EL (cell line): ENCODE results near the gene RAB27B.
"Not testable (repeated sequence)": the region's sequence is repeated elsewhere in the genome, so short reads cannot be mapped to it uniquely, and the experiment has no call there.

Source experiments
- DNase-seq: peaks from one replicate; pipeline ENCODE4 v3.0.0-alpha.2; 2016

Gene RAB27B, protein sequence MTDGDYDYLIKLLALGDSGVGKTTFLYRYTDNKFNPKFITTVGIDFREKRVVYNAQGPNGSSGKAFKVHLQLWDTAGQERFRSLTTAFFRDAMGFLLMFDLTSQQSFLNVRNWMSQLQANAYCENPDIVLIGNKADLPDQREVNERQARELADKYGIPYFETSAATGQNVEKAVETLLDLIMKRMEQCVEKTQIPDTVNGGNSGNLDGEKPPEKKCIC

DNA sequence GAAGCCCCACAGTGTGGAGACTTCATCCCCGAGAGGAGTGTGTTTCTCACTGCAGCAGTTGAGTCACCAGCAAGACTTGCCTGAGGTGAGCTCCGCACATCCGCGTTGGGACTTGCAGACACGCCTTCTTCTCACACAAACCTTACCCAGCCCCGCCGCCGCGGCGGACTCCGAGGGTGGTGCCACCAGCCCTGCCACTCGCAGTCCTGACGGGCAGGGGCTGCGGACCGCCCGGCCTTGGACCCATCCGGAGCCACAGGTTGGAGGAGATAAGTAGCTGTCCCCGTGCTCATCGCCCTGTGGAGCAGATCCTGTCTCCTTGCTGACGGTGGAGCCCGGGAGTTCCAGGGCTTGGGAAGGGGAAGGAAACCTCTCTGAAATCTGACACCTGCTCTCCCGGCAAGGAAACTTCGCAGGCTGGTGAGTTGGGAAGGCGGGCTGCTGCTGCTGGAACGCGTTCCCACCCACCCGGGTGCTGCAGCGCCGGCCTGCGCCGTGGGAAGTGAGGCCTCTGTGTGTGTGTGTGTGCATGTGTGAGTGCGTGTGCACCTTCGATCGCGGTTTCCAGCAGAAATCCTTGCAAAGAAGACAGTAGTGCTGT lies at the start of gene RAB27B:
Gene RAB27B (plus strand): TSS at position 197 of the 601 bp plus-strand sequence. CDS start 49,109 bp downstream, outside the sequence.
- DNase-seq, result peak; percentile 83

GRCh38 chr18:54780285-54780861 lies 47.9 kb upstream of the RAB27B start:
- no peak for DNase-seq

- no peak for DNase-seq
Observed at GRCh38 chr18:54780970-54781369, 47.3 kb upstream of the RAB27B start.

DNA sequence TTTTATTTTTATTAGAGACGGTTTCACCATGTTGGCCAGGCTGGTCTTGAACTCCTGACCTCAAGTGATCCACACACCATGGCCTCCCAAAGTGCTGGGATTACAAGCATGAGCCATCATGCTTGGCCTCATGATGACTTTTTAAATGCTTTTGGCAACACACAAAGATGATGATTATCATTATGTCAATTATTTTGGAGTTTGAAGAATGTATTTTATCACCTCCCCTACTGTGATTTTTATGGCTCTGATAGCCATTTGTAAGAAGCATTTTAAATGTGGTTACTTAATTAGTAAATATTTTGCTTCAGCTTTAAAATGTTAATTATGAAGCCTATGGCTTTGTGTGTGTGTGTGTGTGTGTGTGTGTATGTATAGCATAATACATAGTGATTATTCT lies 45.1 kb upstream of the RAB27B start:
- no peak for DNase-seq

GRCh38 chr18:54786206-54786605 lies 42.1 kb upstream of the RAB27B start:
- no peak for DNase-seq

DNA sequence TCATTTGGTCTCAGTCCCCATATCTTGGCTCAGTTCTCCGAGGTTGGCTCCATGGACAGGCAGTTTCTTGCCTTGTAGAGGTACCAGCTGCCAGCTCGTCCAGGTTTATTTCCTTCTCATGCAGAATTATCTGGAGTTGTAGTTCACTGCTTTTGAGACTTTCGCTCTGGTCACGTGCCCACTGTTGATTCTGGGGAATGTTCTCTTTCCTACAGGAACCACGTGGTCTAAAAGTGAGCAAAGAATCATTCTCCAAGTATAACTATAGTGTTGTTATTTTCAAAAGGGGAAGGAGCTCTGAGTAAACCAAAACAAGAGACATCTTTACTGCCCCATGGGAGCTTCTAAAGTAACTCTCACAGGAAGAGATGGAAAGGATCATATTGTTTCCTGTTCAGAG lies 41.2 kb upstream of the RAB27B start:
- no peak for DNase-seq

DNA sequence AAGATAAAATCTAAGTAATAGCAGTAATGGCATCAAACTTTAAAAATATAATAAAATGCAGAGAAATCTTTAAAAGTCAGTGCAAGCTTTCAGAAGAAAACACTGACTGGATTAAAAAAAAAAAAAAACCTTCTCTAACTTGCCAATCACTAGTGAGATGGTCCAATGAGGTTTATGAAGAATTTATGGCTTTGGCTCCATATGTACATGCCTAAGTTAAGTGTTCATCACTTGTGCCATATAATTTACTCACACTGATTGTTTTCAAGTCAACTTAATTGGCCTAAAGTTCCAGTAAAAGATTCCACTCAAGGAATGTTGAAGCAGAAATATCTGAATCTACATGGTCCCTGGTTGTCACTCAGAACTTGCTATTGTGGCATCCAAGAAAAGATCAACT lies 40.7 kb upstream of the RAB27B start:
- DNase-seq, result peak; percentile 65

DNA sequence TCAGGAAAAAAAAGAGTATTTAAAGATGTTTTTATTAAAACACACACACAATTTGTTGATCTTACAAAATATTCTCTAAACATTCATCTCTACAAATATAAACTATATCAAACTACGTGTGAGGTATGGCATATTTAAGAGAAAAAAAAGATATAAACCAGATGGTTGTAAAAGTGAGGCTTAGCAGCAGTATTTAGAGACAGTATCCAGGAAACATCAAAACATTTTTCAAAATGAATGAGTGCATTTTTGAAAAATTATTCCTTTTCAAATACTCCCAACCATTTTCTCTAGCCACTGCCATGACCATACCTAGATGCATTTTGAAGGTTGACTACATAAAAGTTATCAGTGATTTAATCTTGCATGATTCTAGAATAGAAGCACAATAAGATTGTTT lies 38.2 kb upstream of the RAB27B start:
- DNase-seq, result no peak

DNA sequence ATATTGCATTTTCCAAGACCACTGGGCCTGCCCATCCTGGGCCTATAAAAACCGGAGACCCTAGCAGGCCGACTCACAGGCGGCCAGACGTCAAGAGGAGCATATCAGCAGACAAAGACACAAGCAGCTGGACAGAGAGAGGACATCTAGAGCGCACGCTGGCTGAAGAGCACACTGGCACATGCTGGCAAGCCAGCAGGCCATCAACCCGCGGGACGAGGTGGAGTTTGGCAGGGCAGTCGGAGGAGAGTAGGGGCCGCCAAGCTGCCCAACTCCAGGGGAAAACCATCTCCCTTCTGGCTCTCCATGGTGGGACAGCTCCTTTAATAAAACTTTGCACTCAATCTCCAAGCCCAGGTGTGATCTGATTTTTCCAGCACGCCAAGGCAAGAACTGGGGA lies 36.6 kb upstream of the RAB27B start:
- no peak for DNase-seq

GRCh38 chr18:54792079-54792478 lies 36.2 kb upstream of the RAB27B start:
- no peak for DNase-seq

GRCh38 chr18:54794823-54795222 lies 33.5 kb upstream of the RAB27B start:
- no peak for DNase-seq

DNA sequence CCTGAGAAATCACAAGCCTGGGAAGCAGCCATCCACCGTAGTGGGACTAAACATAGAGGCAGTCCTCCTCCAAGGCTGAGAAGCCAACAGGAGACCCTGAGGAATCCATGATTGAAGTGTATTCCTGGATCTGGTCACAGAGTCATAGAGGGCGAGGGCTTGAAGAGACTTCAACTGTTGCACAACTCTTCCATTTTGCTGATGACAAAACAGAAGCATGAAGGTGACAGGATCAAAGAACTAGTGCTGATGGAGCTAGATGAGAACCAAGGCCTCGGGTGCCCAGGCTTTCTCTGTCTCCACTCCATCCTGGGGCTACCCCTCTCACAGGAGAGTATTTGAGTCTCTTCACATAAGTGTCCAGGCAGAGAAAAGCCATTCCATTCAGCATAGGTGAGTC lies 30.1 kb upstream of the RAB27B start:
- DNase-seq, result no peak

GRCh38 chr18:54801374-54801773 lies 26.9 kb upstream of the RAB27B start:
- no peak for DNase-seq

DNA sequence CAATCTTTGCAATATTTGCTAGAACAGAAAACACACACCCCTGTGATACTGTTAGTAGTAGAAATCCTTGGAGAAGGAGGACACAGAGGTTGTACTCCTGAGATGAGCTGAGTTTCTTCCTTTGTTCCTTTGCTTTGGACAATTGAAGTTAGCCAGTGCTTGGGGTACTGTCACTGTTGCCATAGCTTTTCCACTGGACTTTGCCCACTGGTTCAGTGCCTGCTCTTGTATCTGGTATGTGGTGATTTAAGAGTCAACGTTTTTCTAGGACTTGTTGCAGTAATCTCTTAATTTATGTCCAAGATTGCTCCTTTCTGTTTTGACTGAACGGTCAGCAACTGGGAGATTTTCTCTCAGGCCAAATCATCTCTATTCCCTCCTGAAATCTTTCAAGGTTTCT lies 26.1 kb upstream of the RAB27B start:
- DNase-seq, result no peak

DNA sequence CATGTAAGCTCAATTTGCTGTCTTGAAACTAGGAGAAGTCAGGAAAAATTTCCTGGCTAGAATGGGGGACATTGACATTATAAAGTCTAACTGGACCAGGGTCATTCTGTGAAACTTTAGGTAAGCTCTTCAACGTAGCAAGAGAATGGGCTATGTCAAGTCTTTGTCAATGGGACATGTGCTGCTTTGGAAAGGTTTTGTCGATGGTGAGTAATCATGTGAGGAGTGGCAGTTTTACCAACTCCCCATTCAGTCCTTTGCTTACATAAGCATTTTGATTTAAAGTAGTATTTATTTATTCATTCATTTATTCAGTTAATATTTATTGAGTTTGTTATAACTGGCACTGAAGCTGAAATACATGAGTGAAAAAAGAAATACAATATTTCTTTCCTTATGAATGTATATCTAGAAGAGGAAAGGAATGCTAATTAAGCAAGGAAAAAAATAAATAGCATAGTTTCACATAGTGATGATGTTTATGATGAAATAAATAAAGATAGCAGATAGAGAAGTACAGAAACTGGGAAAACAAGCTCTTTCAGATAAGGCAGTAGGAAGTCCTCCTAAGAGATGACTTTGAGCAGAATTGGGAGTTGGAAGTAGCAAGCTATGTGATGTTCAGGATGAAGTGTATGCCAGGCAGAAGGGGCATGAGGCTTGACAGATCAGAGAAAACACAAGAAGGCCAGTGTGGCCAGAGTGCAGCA lies 25.4 kb upstream of the RAB27B start:
- DNase-seq, result no peak

DNA sequence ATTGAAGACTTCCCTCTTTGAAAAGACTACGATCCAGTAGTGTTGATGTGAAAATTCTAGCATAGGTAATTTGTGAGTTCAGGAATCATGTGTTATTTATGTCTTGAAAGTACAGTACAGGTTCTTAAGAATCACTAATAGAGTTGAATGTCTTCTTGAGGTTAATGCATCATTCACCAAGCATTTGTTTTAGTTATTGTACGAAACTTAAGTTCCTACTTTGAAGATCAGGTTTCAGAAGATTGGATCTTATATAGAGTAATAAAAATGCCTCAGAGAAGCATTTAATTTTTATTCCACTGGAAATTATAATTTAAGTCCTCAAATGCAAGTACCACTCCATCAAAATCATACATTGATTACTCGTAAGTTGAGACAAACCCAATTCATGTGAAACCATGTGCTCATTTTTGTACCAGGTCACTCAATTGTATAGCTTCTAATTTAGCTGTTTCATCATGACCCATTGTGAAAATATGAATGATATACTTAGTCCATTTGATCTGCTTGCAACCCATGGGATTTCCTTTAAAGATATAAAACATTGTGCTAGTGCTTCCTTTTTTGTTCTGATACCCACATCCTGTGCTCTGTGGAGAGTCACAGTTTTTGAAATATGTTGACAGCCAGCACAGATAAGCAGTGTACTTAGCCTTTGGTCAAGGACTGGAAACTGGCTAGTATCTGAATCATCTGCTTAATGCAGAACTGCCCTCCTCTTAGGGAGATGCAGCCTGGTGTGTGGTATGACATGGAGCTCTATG lies 22.5 kb upstream of the RAB27B start:
- DNase-seq, result peak; percentile 85

GRCh38 chr18:54806526-54806925 lies 21.8 kb upstream of the RAB27B start:
- no peak for DNase-seq

- DNase-seq, result no peak
Observed at GRCh38 chr18:54807303-54807702, 21.0 kb upstream of the RAB27B start.

DNA sequence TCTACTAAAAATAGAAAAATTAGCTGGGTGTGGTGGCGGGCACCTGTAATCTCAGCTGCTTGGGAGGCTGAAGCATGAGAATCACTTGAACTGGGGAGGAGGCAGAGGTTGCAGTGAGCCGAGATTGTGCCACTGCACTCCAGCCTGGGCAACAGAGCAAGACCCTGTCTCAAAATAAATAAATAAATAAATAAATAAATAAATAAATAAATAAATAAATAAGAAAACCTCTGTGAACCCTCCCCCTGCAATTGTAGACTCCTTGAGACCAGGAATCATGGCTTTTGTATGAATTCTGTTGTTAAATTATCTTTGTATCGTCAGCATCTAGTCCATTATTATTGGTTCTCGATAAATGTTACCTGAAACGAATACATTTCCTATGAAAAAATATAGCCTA lies 17.6 kb upstream of the RAB27B start:
- DNase-seq, result not testable (repeated sequence)

GRCh38 chr18:54812885-54813284 lies 15.4 kb upstream of the RAB27B start:
- DNase-seq, result no peak

DNA sequence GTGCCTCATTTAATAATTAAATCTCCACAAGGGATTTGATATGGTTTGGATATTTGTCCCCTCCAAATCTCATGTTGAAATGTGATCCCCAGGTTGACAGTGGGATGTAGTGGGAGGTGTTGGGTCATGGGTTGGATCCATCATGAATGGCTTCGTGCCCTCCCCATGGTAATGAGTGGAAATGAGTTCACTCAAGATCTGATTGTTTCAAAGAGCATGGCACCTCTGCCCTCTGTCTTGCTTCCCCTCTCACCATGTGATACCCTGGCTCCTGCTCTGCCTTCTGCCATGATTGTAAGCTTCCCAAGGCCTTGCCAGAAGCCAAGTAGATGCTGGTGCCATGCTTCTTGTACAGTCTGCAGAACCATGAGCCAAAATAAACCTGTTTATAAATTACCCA lies 15.0 kb upstream of the RAB27B start:
- DNase-seq, result no peak

DNA sequence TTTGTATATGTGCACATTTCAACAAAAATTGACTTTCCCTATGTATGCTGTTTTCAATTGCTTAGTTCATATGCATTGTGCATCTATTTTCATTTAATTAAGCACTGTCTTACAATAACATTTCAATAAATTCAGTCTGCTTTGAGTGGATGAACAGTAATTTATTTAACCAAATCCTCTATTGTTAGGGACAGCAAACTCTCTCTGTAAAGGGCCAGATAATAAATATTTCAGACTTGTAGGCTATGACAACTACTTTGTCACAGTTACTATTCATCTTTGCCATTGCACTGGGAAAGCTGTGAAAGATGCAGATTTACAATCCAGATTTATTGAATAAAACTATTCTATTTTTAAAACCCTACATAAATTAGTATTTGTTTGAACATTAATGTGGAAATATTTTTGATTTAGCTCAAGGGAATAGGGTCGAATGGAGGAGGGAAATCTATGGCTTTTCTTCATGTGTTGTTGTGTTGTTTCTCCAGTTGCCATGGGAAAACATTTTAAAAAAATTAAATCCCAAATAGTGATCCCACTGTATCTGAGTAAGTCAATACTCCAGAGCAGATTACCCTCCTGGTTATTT lies 14.2 kb upstream of the RAB27B start:
- no peak for DNase-seq

- DNase-seq, result no peak
Observed at GRCh38 chr18:54815086-54815485, 13.2 kb upstream of the RAB27B start.
